ENCODE data around the gene SHC4. TPM values are rescaled to one million over a fixed set of nuclear protein-coding genes. Genes with fewer than 3 reads are reported as not detected.

The SHC4 gene
- total and polyA plus RNA-seq, 9 of the 15 experiments (the other 6 are each of a cell fraction or from before 2014, with no cell fraction given) = 0.43 to 1.2 (median 0.67) TPM

GRCh38 chr15:48940508-48940907 lies 23.2 kb downstream of the SHC4 start (continued):
- TF ChIP-seq MGA (IDR thresholded peaks at IDR 0.05) (peak; percentile 56), ZC3H4 (CRISPR knock-in tag; IDR thresholded peaks at IDR 0.05; ENCODE audit: borderline replicate concordance) (no peak), MAX (CRISPR knock-in tag; IDR thresholded peaks at IDR 0.05) (0 out of 2 replicates have a peak, but pooled peaks have one; percentile 18), SUPT5H (IDR thresholded peaks at IDR 0.05) (no peak), HNRNPLL (IDR thresholded peaks at IDR 0.05; ENCODE audit: low read depth, low read length, poor library complexity, severe bottlenecking) (no peak), HMG20A (CRISPR knock-in tag; conservative IDR thresholded peaks at IDR 0.05) (no peak), ZNF79 (CRISPR knock-in tag; IDR thresholded peaks at IDR 0.05; ENCODE audit: low read depth) (no peak)

All from K562 (cell line).